Bronchial epithelial cell (primary cell): ENCODE measurements around the gene NOVA2. TPM values are rescaled to one million over a fixed set of nuclear protein-coding genes. Genes with fewer than 3 reads are reported as not detected.

Experiments
- DNase-seq: peaks from one replicate; pipeline ENCODE4 v3.0.0-alpha.2; 2010; ENCODE audit warnings: low read depth
- FAIRE-seq: peaks from 2 replicates; lab custom pipeline; 2011; peaks lifted over from hg19 to GRCh38; lab: Jason Lieb, UNC
- H3K27me3 ChIP-seq: 2 replicates; pipeline ENCODE4 v1.5.1; 2011; ENCODE audit warnings: low read length; ENCODE audit not compliant: control insufficient read depth, insufficient read depth
- H3K36me3 ChIP-seq: 2 replicates; pipeline ENCODE4 v1.5.1; 2011; ENCODE audit warnings: low read length; ENCODE audit not compliant: control insufficient read depth, insufficient read depth
- H3K4me3 ChIP-seq: 2 replicates; pipeline ENCODE4 v1.5.1; 2011; ENCODE audit warnings: mild to moderate bottlenecking, low read depth, low read length, control low read depth
- CTCF ChIP-seq: IDR thresholded peaks from 2 replicates; pipeline ENCODE4 v1.5.1; 2011; ENCODE audit warnings: mild to moderate bottlenecking, moderate library complexity, low read length, control low read depth, inconsistent platforms; ENCODE audit not compliant: insufficient read depth, severe bottlenecking
- total RNA-seq: library from RNA; depleted of rRNA; stranded (reverse); fragments of >200 nt; gene quantifications from 2 replicates; pipeline ENCODE4 v1.2.1, GENCODE V29; 2014

NOVA2 gene
- total RNA-seq, 1 donor from 2014 or later = not detected

GRCh38 chr19:45883881-45884681, 89.6 kb downstream of the NOVA2 start:
- no peak for FAIRE-seq
- DNase-seq = no peak
- Histone ChIP-seq H3K36me3 (peaks cover 2% of the 10 kb centered on the region), H3K4me3 (no peak overlapping the region), H3K27me3 (no peaks in the 10 kb centered on the region)
- no peak for TF ChIP-seq CTCF

Other genes with a start within 250 kb of the NOVA2 start
- gene FBXO46, start 243.0 kb downstream of the NOVA2 start, total RNA-seq = 2.4 and 5.5 TPM in 2 replicates
- not detected in 2 replicates for gene MEIOSIN, start 240.4 kb downstream of the NOVA2 start, total RNA-seq
- 1.7 and 2.1 TPM in 2 replicates for gene SIX5, start 204.6 kb downstream of the NOVA2 start, total RNA-seq
- 4.7 and 9.1 TPM in 2 replicates for gene DMPK, start 191.4 kb downstream of the NOVA2 start, total RNA-seq
- 25.3 and 29.0 TPM in 2 replicates for gene DMWD, start 181.0 kb downstream of the NOVA2 start, total RNA-seq
- gene RSPH6A, start 158.6 kb downstream of the NOVA2 start, total RNA-seq = under 0.01 TPM in 1 of 2 replicates, not detected in the other
- gene SYMPK, start 110.7 kb downstream of the NOVA2 start, total RNA-seq = 27.9 and 29.7 TPM in 2 replicates
- not detected in 2 replicates for gene FOXA3, start 109.5 kb downstream of the NOVA2 start, total RNA-seq
- gene IRF2BP1, start 87.7 kb downstream of the NOVA2 start, total RNA-seq = 11.3 and 11.8 TPM in 2 replicates
- 0.53 and 0.90 TPM in 2 replicates for gene MYPOP, start 71.3 kb downstream of the NOVA2 start, total RNA-seq
- not detected in 2 replicates for gene NANOS2, start 59.1 kb downstream of the NOVA2 start, total RNA-seq
- gene CCDC61, start 21.6 kb upstream of the NOVA2 start, total RNA-seq = 10.3 and 12.9 TPM in 2 replicates
- not detected in 2 replicates for gene PGLYRP1, start 49.2 kb upstream of the NOVA2 start, total RNA-seq
- not detected in 2 replicates for gene IGFL4, start 67.1 kb upstream of the NOVA2 start, total RNA-seq
- not detected in 2 replicates for gene IGFL3, start 150.8 kb upstream of the NOVA2 start, total RNA-seq
- gene IGFL2, start 174.4 kb upstream of the NOVA2 start, total RNA-seq = 2.4 TPM in 1 of 2 replicates, not detected in the other